CD4-positive, alpha-beta T cell treated with Interleukin-15 for 4 hours (primary cell): ENCODE measurements around the gene RNF149.
"Not testable (repeated sequence)": the region's sequence is repeated elsewhere in the genome, so short reads cannot be mapped to it uniquely, and the experiment has no call there.

Experiments
- DNase-seq: peaks from one replicate; pipeline ENCODE4 v3.0.0-alpha.2; 2020; ENCODE audit warnings: low spot score

The RNF149 gene

DNA sequence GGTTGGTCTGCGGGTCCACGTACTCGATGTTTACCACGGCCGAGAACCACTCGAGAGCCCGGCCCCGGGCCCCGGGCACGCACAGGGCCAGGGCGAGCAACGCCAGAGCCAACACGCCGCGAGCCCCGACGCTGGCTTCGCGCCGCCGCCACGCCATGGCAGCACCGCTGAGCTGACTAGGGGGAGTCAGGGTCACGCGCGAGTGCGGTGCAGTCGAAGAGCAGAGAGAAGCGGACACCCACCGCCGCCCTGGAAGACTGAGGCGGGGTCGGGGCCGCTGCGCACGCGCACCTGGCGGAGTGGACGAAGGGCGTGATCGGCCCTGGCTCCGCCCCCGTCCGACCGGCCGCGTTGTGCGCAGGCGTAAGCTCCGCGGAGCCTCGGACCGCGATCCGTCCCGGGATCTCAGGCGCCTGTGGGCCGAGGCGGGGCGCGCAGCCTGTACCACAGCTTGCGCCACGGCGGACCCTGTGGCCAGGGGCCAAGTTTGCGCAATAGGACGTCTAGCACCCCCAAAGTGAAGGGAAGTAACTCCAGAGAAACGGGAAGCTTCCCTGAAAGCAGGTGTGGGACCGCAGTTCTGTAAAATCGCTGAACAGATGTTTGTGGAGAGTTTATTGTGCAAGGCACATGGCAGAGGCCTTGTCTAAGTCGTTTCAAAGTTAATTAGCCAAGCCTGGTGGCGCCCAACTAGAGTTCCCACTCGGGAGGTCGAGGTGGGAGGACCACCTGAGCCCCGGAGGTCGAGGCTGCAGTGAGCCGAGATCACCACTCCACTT is at the start of gene RNF149:
Gene RNF149, minus strand, starts transcription at position 270 of the 779 bp plus-strand sequence. Its CDS starts 113 bp downstream, at position 157.
- peak; percentile 90 for DNase-seq

DNA sequence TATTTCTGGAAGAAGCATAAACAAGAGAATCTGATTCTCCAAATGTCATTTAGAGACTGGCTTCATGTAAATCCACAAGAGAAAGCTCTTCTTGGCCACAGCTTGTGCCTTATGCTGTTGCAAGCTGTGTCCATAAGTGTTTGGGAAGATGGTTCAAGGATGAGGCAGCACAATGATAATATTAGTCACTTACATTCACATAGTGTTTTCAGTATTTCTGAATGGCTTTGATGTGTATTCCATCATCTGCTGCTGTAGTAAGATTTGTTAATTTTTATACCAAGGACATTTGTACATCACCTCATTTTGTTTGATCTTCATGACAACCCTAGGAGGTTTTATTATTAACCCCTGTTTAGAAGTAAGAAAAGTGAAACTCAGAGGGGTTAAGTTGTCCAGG is 48.9 kb upstream of the RNF149 start:
- no peak for DNase-seq

DNA sequence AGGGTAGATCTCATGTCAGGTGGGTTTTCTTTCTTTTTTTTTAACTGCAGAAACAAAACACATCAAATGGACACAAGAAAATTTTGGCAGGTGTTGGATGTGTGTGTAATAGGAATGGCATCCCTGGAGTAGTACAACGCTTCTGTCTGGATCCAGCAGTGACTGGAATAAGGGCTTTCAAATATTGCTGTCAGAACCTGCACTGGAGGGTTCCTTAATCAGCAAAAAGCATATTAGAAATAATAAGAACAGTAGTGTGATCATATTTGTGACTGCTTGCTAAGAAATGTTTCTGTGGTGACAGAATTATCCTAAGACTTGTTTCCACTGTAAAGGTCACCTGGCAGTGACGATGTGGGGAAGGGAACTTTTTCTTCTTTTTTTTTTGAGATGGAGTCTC is 48.0 kb upstream of the RNF149 start:
- no peak for DNase-seq

DNA sequence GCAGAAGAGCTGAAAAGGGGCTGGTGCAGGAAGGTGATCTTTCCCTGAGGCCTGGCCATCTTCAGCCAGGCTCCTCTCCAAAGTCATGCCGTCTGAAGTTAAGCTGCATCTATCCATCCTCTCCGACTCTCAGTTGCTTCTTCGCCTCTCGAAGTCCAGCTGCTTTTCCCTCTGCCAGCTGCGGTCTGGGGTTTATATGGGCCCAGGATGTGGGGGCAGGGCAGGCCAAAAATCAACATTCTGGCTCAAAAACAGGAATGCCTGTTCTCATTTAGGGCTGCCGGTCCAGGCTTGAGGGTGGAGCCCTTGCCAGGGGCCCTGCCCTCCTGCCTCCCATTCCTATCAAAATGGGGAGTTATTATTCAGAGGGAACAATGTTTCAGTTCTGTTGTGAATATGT is 47.6 kb upstream of the RNF149 start:
- no peak for DNase-seq

- no peak for DNase-seq
Observed at GRCh38 chr2:101355401-101356054, 47.0 kb upstream of the RNF149 start.

- DNase-seq: no peak
Observed at GRCh38 chr2:101354420-101355311, 46.2 kb upstream of the RNF149 start.

- DNase-seq: not testable (repeated sequence)
Observed at GRCh38 chr2:101352631-101353030, 44.1 kb upstream of the RNF149 start.

DNA sequence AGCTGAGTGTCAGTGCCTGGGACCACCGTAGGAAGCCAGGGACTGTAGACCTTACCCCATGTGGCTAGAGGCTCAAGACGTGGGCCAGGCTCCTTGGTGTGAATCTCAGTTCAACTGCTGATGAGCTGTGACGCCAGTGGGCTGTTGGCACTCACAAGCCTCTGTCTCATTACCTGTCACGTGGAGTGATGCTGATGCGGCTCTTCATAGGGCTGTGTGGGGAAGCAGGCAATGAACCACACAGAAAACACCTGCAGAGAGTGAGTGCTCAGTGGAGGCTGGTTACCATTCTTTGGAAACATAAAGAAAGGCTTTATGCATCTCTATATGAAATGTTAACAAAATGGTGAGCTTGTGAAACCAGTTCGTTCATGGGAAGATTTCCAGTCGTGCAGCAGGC is 42.7 kb upstream of the RNF149 start:
- DNase-seq: no peak

DNA sequence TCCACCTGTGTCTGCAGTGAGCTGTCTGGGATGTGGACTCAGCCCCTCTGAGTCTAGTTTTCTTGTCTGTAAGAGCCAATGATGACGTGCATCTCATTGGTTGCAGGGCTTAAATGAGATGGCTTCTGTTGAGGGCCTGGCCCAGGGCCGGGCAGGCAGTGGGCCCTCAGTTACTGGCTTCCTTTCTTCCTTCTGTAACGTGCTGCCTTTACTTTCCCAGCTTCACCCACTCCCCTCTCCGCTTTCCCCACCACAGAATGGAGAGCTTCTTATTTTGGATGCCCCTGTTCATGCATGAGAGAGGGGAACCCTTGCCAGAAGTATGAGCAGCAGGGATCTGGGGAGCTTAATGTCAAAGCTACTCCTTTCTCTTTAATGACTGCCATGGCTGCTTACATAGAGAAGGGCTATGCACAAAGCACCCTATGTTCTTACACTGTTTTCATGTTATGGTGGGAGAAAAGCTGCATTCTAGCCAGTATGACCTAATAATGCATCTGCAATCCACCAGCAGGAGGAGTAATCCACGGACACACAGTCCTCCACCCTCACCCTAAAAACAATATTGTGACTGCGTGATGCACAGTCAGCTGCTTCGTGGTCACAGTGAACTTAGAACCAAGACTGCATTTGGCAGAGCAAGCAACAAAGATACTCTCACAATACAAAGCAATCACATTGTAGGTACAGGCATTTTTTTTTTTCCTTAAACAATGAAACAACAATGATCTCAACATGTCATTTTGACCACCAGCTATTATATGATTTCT is 41.6 kb upstream of the RNF149 start:
- DNase-seq: peak; percentile 29

GRCh38 chr2:101348883-101349282 is 40.4 kb upstream of the RNF149 start:
- DNase-seq: no peak

GRCh38 chr2:101346909-101347308 is 38.4 kb upstream of the RNF149 start:
- no peak for DNase-seq

GRCh38 chr2:101344137-101344536 is 35.6 kb upstream of the RNF149 start:
- DNase-seq: no peak

GRCh38 chr2:101342625-101343008 is 34.1 kb upstream of the RNF149 start:
- no peak for DNase-seq

- DNase-seq: peak; percentile 65
Observed at GRCh38 chr2:101341901-101342624, 33.6 kb upstream of the RNF149 start.

- peak; percentile 26 for DNase-seq
Observed at GRCh38 chr2:101341421-101341820, 32.9 kb upstream of the RNF149 start.

GRCh38 chr2:101340141-101340551 is 31.6 kb upstream of the RNF149 start:
- DNase-seq: no peak

GRCh38 chr2:101339266-101339880 is 30.9 kb upstream of the RNF149 start:
- no peak for DNase-seq

- DNase-seq: no peak
Observed at GRCh38 chr2:101337877-101338276, 29.4 kb upstream of the RNF149 start.

DNA sequence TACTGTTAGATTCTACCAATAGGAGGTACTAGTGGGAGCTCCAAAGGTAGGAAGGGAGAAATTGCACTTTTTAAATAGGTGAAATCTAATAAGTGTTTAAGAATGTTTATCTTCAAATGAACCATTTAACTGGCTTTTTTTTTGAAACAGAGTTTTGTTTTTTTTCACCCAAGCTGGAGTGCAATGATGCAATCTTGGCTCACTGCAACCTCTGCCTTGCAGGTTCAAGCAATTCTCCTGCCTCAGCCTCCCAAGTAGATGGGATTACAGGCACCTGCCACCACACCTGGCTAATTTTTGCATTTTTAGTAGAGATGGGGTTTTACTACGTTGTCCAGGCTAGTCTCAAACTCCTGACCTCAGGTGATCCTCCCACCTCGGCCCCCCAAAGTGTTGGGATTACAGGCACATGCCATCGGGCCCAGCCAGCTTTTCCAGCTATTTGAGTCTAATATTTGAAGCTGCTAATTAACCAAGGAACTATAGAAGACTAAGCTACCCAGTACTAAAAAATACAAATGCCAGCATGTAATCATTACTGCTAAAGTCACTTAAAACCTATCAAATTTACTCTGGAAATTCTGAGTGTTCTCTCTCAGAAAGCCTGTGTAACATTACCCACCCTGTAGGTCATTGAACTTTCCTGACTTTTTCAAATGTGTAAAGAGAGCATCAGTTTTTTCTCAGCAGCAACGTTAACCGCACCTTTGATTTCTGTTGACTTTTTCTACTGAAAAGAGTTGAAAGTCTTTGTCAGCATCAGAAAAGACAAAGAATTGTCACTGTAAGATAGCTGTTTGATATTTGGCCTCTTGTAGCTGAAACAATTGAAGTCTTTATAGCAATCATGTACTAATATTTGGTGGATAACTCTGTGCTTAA is 24.6 kb upstream of the RNF149 start:
- no peak for DNase-seq

DNA sequence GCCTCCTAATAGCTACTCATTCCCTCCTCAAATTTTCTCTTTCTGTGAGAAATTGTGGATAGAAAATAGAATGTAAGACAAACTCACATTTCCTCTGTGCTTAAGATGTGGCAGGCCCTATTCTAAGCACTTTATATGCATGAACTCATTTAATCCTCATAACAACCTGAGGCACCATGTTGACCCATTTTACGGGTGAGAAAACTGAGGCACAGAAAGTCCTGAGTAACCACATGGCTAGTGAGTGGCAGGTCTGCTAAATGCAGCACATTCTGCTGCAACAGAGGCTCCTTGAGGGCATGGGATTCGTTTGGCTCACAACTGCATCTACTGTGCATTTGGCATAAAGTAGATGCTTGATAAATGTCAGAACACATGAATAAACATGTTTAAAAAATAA is 22.7 kb upstream of the RNF149 start:
- DNase-seq: no peak
